Endothelial cell of umbilical vein (primary cell): Measurements from ENCODE around the gene PKDCC. TPM values are rescaled to one million over a fixed set of nuclear protein-coding genes. Genes with fewer than 3 reads are reported as not detected.

Experiments used
- BruUV-seq: library from RNA; stranded (reverse); fragments of 400-500 nt; replicated peaks from 2 replicates; lab custom pipeline; 2021; lab: Mats Ljungman, UMichigan
- CTCF ChIA-PET: fragments of 300-600, 350-600 bp; sonication (Branson Sonifier 250); formaldehyde crosslinking; loops from one replicate; lab custom pipeline; 2021; ENCODE audit warnings: antibody characterized with exemption, inconsistent platforms; lab: Charles Lee
- POLR2A ChIA-PET: fragments of 300-600, 350-600 bp; sonication (Branson Sonifier 250); formaldehyde crosslinking; loops from one replicate; lab custom pipeline; 2021; ENCODE audit warnings: antibody characterized with exemption, inconsistent platforms; lab: Charles Lee
- DNase-seq: peaks from one replicate; pipeline ENCODE4 v3.0.0-alpha.2; 2011; ENCODE audit warnings: low read depth, low spot score
- FAIRE-seq: peaks from 2 replicates; lab custom pipeline; 2011; peaks lifted over from hg19 to GRCh38; lab: Jason Lieb, UNC
- H2AFZ ChIP-seq: 2 replicates; pipeline ENCODE4 v1.6.0; 2012; ENCODE audit warnings: low read depth, low read length, control low read depth, inconsistent platforms
- H3K27ac ChIP-seq: 2 replicates; pipeline ENCODE4 v1.5.1; 2011; ENCODE audit warnings: low read depth, mild to moderate bottlenecking, control low read depth, low read length, moderate library complexity; ENCODE audit not compliant: insufficient read depth
- H3K27me3 ChIP-seq, 2 experiments: 2 replicates each; pipeline versions ENCODE4 v1.6.0 to v1.6.1; 2011; ENCODE audit warnings: low read length in 2 of 2, mixed read lengths in 1 of 2; ENCODE audit not compliant: control insufficient read depth in 2 of 2, insufficient read depth in 2 of 2
- H3K36me3 ChIP-seq, 2 experiments: 2 replicates in 1 of 2; 3 replicates in 1 of 2; pipeline ENCODE4 v1.5.1; 2011; ENCODE audit warnings: low read length in 2 of 2, mild to moderate bottlenecking in 1 of 2, moderate library complexity in 1 of 2; ENCODE audit not compliant: control insufficient read depth in 2 of 2, insufficient read depth in 2 of 2; ENCODE audit errors: extremely low read depth in 1 of 2
- H3K4me1 ChIP-seq: 3 replicates; pipeline ENCODE4 v1.5.1; 2011; ENCODE audit warnings: mild to moderate bottlenecking, low read length; ENCODE audit not compliant: control insufficient read depth, insufficient read depth; ENCODE audit errors: extremely low read depth
- H3K4me2 ChIP-seq: 2 replicates; pipeline ENCODE4 v1.6.1; 2011; ENCODE audit warnings: low read length, control low read depth, mixed read lengths; ENCODE audit not compliant: insufficient read depth
- H3K4me3 ChIP-seq, 3 experiments: fragments of 200-600 bp in 1 of 3; sonication (generic), shearing (Covaris generic) in 1 of 3; replicated peaks in 1 of 3; 2 replicates each; pipeline ENCODE4 v1.5.1; 2011 to 2016; ENCODE audit warnings: control low read depth in 3 of 3, low read length in 3 of 3, mild to moderate bottlenecking in 2 of 3, inconsistent platforms in 1 of 3, low read depth in 1 of 3, moderate library complexity in 1 of 3; ENCODE audit not compliant: insufficient read depth in 1 of 3
- H3K79me2 ChIP-seq: 2 replicates; pipeline ENCODE4 v1.6.0; 2012; ENCODE audit warnings: low read length, inconsistent platforms; ENCODE audit not compliant: control insufficient read depth, insufficient read depth
- H3K9ac ChIP-seq: replicated peaks from 2 replicates; pipeline ENCODE3; 2011; ENCODE audit warnings: low read length, control low read depth; ENCODE audit not compliant: insufficient read depth; ENCODE audit errors: extremely low read depth
- H3K9me1 ChIP-seq: replicated peaks from 3 replicates; pipeline ENCODE4 v1.6.0; 2011; ENCODE audit warnings: mild to moderate bottlenecking, low read length; ENCODE audit not compliant: control insufficient read depth, insufficient read depth; ENCODE audit errors: extremely low read depth
- H3K9me3 ChIP-seq: replicated peaks from 2 replicates; pipeline ENCODE4 v1.5.1; 2012; ENCODE audit warnings: low read length, inconsistent platforms; ENCODE audit not compliant: control insufficient read depth, insufficient read depth
- H4K20me1 ChIP-seq: replicated peaks from 2 replicates; pipeline ENCODE3; 2011; ENCODE audit warnings: mild to moderate bottlenecking, low read length; ENCODE audit not compliant: control insufficient read depth, insufficient read depth; ENCODE audit errors: extremely low read depth
- EZH2 ChIP-seq: IDR thresholded peaks from 2 replicates; pipeline ENCODE4 v1.6.1; 2012; ENCODE audit warnings: borderline replicate concordance, low read depth, mild to moderate bottlenecking, moderate library complexity, low read length, inconsistent platforms; ENCODE audit not compliant: severe bottlenecking
- FOS ChIP-seq: IDR thresholded peaks from 2 replicates; pipeline ENCODE4 v1.6.1; 2011; ENCODE audit warnings: mild to moderate bottlenecking, low read length, moderate library complexity, borderline replicate concordance; ENCODE audit not compliant: insufficient read depth
- GATA2 ChIP-seq: IDR thresholded peaks from 2 replicates; pipeline ENCODE4 v1.7.0; 2011; ENCODE audit warnings: low read depth, mild to moderate bottlenecking, moderate library complexity, mixed read lengths, low read length; ENCODE audit not compliant: insufficient read length, insufficient read depth
- JUN ChIP-seq: IDR thresholded peaks from 2 replicates; pipeline ENCODE4 v1.6.1; 2011; ENCODE audit warnings: borderline replicate concordance, low read depth; ENCODE audit not compliant: insufficient read length, insufficient read depth
- MAX ChIP-seq: IDR thresholded peaks from 2 replicates; pipeline ENCODE4 v1.6.1; 2011; ENCODE audit not compliant: insufficient read depth, insufficient read length
- MYC ChIP-seq: IDR thresholded peaks from one replicate; pipeline ENCODE4 v1.6.1; 2011; ENCODE audit warnings: mild to moderate bottlenecking, low read depth, low read length
- POLR2A ChIP-seq: IDR thresholded peaks from 2 replicates; pipeline ENCODE4 v1.6.1; 2012; ENCODE audit warnings: low read depth, mild to moderate bottlenecking, control low read depth, low read length
- POLR2AphosphoS5 ChIP-seq: IDR thresholded peaks from 2 replicates; pipeline ENCODE4 v1.6.1; 2012; ENCODE audit warnings: low read depth, mild to moderate bottlenecking, control low read depth, low read length, moderate library complexity; ENCODE audit not compliant: insufficient read depth
- dilution Hi-C: fragments of 300-500 bp; cut with MboI; formaldehyde crosslinking; loops from one replicate; pipeline ENCODE4 v1.15.0; 2019; ENCODE audit warnings: low sequenced_read_pairs; ENCODE audit not compliant: extremely low pct_ligation_motif_present
- intact Hi-C: fragments of 100-400 bp; cut with micrococcal nuclease; formaldehyde crosslinking; loops from one replicate; pipeline ENCODE4 v1.10.0; 2022
- polyA plus RNA-seq, 4 experiments: library from polyadenylated mRNA; depleted of rRNA in 3 of 4; stranded (reverse) in 3 of 4; unstranded in 1 of 4; fragments of >200 nt; gene quantifications; 2 replicates each; pipeline versions ENCODE4 v1.2.1 to v1.2.3, GENCODE V29; 2011 to 2012; ENCODE audit warnings: missing spikeins in 1 of 4
- total RNA-seq: library from RNA; stranded (reverse); gene quantifications from 2 replicates; pipeline ENCODE4 v1.2.3, GENCODE V29; 2021
- TF ChIP-seq, protein P1 (sequence below), 2 donors: IDR thresholded peaks; 1 replicate in 1 of 2; 2 replicates in 1 of 2; pipeline ENCODE4 v1.5.1; 2011; ENCODE audit warnings: low read length in 2 of 2, mild to moderate bottlenecking in 2 of 2, moderate library complexity in 2 of 2, control low read depth in 1 of 2, inconsistent platforms in 1 of 2, low read depth in 1 of 2; ENCODE audit not compliant: insufficient read depth in 1 of 2; ENCODE audit errors: extremely low read depth in 1 of 2

Gene PKDCC
- total and polyA plus RNA-seq, 2 donors (not counting 3 experiments of a cell fraction or from before 2014, with no cell fraction given): 3.0 to 5.9 TPM

GRCh38 chr2:42036413-42036812, 11.4 kb upstream of the PKDCC start:
- Histone ChIP-seq H3K27me3 (peaks cover 5 to 6% of the 10 kb centered on the region in 2 experiments), H3K9me3 (no peaks in the 10 kb centered on the region), H3K9ac (no peak overlapping the region), H3K27ac (no peak overlapping the region), H3K79me2 (no peaks in the 10 kb centered on the region), H3K9me1 (no peaks in the 10 kb centered on the region), H3K36me3 (no peaks in the 10 kb centered on the region), H3K4me2 (no peak overlapping the region), H2AFZ (no peak overlapping the region), H3K4me1 (no peaks in the 10 kb centered on the region), H4K20me1 (no peaks in the 10 kb centered on the region), H3K4me3 (no peak overlapping the region)
- dilution Hi-C loops: no loop called here
- BruUV-seq: no TSS peak
- DNase-seq (no peak), FAIRE-seq (no peak)
- TF ChIP-seq, protein P1, sequence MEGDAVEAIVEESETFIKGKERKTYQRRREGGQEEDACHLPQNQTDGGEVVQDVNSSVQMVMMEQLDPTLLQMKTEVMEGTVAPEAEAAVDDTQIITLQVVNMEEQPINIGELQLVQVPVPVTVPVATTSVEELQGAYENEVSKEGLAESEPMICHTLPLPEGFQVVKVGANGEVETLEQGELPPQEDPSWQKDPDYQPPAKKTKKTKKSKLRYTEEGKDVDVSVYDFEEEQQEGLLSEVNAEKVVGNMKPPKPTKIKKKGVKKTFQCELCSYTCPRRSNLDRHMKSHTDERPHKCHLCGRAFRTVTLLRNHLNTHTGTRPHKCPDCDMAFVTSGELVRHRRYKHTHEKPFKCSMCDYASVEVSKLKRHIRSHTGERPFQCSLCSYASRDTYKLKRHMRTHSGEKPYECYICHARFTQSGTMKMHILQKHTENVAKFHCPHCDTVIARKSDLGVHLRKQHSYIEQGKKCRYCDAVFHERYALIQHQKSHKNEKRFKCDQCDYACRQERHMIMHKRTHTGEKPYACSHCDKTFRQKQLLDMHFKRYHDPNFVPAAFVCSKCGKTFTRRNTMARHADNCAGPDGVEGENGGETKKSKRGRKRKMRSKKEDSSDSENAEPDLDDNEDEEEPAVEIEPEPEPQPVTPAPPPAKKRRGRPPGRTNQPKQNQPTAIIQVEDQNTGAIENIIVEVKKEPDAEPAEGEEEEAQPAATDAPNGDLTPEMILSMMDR (IDR thresholded peaks at IDR 0.05; ENCODE audit: extremely low read depth in 1 of 2, insufficient read depth in 1 of 2, low read depth in 1 of 2, low read length in 2 of 2): no peak
- TF ChIP-seq POLR2AphosphoS5: no peak
- TF ChIP-seq GATA2: no peak
- no peak for TF ChIP-seq FOS
- TF ChIP-seq MAX: no peak
- TF ChIP-seq EZH2: no peak
- TF ChIP-seq JUN: no peak
- no peak for TF ChIP-seq POLR2A
- no peak for TF ChIP-seq MYC
- intact Hi-C loops: no loop called here
- ChIA-PET POLR2A (no interaction called here), CTCF (interaction anchor here (1.7 kb wide), 1 partner anchor 11 kb away, joined by 4 read pairs; no protein-coding TSS in a partner anchor)
